ENCODE measurements around the gene PDE6B. TPM values are rescaled to one million over a fixed set of nuclear protein-coding genes. Genes with fewer than 3 reads are reported as not detected.
"Not testable (repeated sequence)": the region's sequence is repeated elsewhere in the genome, so short reads cannot be mapped to it uniquely, and the experiment has no call there.

The PDE6B gene
- total and polyA plus RNA-seq, 9 donors: 1.4 to 7.5 (median 4.6) TPM

DNA sequence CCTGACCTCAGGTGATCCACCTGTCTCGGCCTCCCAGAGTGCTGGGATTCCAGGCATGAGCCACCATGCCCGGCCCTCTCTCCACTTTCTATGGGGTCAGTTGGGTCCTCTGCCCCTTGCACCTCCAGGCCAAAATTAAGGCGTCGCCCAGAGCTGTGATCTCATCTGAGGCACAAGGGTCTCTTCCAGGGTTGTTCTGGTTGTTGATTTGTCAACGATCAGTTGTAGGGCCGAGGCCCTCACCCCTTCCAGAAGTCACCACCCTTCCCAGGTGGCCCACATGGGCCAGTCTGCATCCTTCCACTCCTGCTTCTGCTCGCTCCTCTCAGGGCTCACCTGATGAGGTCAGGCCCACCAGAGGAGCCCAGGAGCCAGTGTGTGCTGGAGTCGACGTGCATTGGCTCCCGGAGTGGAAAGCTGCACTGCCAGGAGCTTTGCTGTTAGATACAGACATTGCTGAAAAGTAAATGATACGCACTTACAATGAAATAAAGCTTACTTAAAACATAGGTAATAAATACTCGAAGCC, 35.0 kb upstream of the PDE6B start:
- Histone ChIP-seq H3K9me3 (peaks cover 0 to 9% of the 10 kb centered on the region in 2 donors), H3K27ac (no peak overlapping the region), H3K4me1 (ENCODE audit: insufficient read depth) (no peaks in the 10 kb centered on the region), H3K27me3 (no peaks in the 10 kb centered on the region), H3K4me3 (no peak overlapping the region), H3K36me3 (no peaks in the 10 kb centered on the region)
- WGBS, 3 donors: 91 to 93% (median 92%) methylated on average over 12 of the region's 12 CpGs
- TF ChIP-seq, protein P1, sequence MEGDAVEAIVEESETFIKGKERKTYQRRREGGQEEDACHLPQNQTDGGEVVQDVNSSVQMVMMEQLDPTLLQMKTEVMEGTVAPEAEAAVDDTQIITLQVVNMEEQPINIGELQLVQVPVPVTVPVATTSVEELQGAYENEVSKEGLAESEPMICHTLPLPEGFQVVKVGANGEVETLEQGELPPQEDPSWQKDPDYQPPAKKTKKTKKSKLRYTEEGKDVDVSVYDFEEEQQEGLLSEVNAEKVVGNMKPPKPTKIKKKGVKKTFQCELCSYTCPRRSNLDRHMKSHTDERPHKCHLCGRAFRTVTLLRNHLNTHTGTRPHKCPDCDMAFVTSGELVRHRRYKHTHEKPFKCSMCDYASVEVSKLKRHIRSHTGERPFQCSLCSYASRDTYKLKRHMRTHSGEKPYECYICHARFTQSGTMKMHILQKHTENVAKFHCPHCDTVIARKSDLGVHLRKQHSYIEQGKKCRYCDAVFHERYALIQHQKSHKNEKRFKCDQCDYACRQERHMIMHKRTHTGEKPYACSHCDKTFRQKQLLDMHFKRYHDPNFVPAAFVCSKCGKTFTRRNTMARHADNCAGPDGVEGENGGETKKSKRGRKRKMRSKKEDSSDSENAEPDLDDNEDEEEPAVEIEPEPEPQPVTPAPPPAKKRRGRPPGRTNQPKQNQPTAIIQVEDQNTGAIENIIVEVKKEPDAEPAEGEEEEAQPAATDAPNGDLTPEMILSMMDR (IDR thresholded peaks at IDR 0.05): no peak
- TF ChIP-seq POLR2A (IDR thresholded peaks at IDR 0.05) (no peak), EP300 (IDR thresholded peaks at IDR 0.05) (no peak)
- no peak for DNase-seq
- intact Hi-C loops (cut with DNase I): no loop called here

DNA sequence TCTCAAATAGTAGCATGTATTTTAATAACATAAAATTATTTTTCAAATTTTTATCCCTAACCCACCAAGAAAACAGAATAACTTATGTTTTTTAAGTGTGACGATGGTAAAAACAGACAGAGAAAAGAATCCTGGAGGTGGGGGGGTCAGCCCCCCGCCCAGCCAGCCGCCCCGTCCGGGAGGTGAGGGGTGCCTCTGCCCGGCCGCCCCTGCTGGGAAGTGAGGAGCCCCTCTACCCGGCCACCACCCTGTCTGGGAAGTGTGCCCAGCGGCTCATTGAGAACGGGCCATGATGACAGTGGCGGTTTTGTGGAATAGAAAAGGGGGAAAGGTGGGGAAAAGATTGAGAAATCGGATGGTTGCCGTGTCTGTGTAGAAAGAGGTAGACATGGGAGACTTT, 33.2 kb upstream of the PDE6B start:
- H3K9me3 ChIP-seq; H3K36me3 ChIP-seq; H3K27ac ChIP-seq; H3K27me3 ChIP-seq; intact Hi-C loops (cut with DNase I); H3K4me1 ChIP-seq (ENCODE audit: insufficient read depth); H3K4me3 ChIP-seq; DNase-seq: not testable (repeated sequence)
- 77 to 83% (median 78%) methylated on average over 11 to 13 of the region's 13 CpGs for WGBS, 3 donors

DNA sequence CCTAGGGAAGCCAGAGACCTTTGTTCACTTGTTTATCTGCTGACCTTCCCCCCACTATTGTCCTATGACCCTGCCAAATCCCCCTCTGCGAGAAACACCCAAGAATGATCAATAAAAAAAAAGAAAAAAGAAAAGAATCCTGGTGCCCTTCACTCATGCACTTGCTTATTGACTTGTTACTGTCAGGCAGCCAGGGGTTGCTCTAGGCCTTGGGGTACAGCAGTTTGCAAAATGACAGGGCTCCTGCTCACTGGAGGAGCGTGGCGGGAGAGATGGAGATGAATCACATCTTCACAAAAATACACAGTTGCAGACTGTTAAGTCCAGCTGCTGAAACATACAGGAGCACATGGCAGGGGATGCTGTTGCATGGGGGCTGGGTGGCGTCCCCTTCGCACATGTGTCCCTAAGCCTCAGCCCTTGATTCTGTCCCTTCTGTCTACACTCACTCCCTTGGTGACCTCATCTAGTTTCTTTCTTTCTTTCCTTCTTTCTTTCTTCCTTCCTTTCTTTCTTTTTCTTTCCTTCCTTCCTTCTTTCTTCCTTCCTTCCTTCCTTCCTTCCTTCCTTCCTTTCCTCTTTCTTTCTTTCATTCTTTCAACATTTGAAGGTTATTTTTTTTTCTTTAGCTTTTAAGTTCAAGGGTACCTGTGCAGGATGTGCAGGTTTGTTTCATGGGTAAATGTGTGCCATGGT, 32.4 kb upstream of the PDE6B start:
- H3K4me1 ChIP-seq (ENCODE audit: insufficient read depth): no peaks in the 10 kb centered on the region
- no peak overlapping the region for H3K27ac ChIP-seq
- no peak for TF ChIP-seq POLR2A (IDR thresholded peaks at IDR 0.05)
- TF ChIP-seq, protein P1 (IDR thresholded peaks at IDR 0.05): no peak
- TF ChIP-seq EP300 (IDR thresholded peaks at IDR 0.05): no peak
- H3K27me3 ChIP-seq: no peaks in the 10 kb centered on the region
- intact Hi-C loops (cut with DNase I): no loop called here
- H3K9me3 ChIP-seq: peaks cover 0 to 7% of the 10 kb centered on the region in 2 donors
- H3K4me3 ChIP-seq: no peak overlapping the region
- 61 to 69% (median 65%) methylated on average over 5 of the region's 5 CpGs for WGBS, 3 donors
- no peaks in the 10 kb centered on the region for H3K36me3 ChIP-seq
- DNase-seq: no peak

DNA sequence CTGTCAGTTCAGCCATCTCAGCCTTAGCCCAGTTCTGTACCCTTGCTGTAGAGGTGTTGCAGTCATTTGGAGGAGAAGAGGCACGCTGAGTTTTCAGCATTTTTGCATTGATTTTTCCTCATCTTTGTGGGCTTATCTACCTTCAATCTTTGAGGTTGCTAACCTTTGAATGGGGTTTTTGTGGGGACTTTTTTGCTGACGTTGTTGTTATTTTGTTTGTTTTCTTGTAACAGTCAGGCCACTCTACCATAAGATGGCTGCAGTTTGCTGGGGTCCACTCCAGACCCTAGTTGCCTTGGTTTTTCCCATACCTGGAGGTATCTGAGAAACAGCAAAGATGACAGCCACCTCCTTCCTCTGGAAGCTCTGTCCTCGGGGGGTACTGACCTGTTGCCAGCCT, 26.4 kb upstream of the PDE6B start:
- Histone ChIP-seq H3K4me1 (ENCODE audit: insufficient read depth) (no peaks in the 10 kb centered on the region), H3K27me3 (no peaks in the 10 kb centered on the region), H3K36me3 (no peaks in the 10 kb centered on the region), H3K27ac (no peak overlapping the region), H3K9me3 (no peaks in the 10 kb centered on the region), H3K4me3 (no peak overlapping the region)
- intact Hi-C loops (cut with DNase I): no loop called here
- DNase-seq: no peak
- 78 to 83% (median 81%) methylated on average over 3 of the region's 3 CpGs for WGBS, 3 donors
- no peak for TF ChIP-seq EP300 (IDR thresholded peaks at IDR 0.05)
- TF ChIP-seq, protein P1 (IDR thresholded peaks at IDR 0.05): no peak
- no peak for TF ChIP-seq POLR2A (IDR thresholded peaks at IDR 0.05)

DNA sequence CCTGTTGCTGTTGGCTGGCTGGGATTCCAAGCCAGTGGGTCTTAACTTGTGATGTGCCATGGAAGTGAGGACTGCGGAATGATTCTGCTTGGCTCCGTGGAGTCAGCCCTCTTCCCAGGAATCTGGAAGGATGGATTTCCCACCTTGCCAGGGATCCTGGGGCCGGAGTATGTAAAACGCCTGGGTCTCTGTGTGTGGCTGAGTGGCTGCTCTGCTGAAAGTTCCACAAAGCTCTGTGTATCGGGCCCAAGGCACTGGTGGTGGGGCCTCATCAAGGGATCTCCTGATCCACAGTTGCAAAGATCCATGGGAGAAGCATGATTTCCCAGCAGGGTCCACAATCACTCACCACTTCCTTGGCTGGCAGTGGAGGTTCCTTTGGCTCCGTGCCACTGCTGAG, 25.2 kb upstream of the PDE6B start:
- no peaks in the 10 kb centered on the region for H3K27me3 ChIP-seq
- DNase-seq: no peak
- no peak overlapping the region for H3K4me3 ChIP-seq
- no peak overlapping the region for H3K27ac ChIP-seq
- WGBS, 3 donors: 71 to 76% (median 75%) methylated on average over 6 of the region's 6 CpGs
- no peaks in the 10 kb centered on the region for H3K9me3 ChIP-seq
- intact Hi-C loops (cut with DNase I): no loop called here
- TF ChIP-seq POLR2A (IDR thresholded peaks at IDR 0.05) (no peak), EP300 (IDR thresholded peaks at IDR 0.05) (no peak)
- TF ChIP-seq, protein P1 (IDR thresholded peaks at IDR 0.05): no peak
- H3K36me3 ChIP-seq: no peaks in the 10 kb centered on the region
- no peaks in the 10 kb centered on the region for H3K4me1 ChIP-seq (ENCODE audit: insufficient read depth)

Data from ovary (tissue), 9 donors.